Neuronal stem cell (in vitro differentiated cells): ENCODE measurements around the gene MICAL3.

Experiments used
- DNase-seq: peaks from one replicate; pipeline ENCODE4 v3.0.0-alpha.2; 2013; ENCODE audit warnings: low spot score
- H2AFZ ChIP-seq: one replicate; pipeline ENCODE4 v1.6.1; 2013; ENCODE audit warnings: mild to moderate bottlenecking, low read length, inconsistent platforms
- H2AK5ac ChIP-seq: 2 replicates; pipeline ENCODE4 v1.6.1; 2013; ENCODE audit warnings: low read depth, mild to moderate bottlenecking, inconsistent platforms, low read length, moderate library complexity, mixed read lengths
- H2BK120ac ChIP-seq: 2 replicates; pipeline ENCODE4 v1.6.1; 2013; ENCODE audit warnings: low read depth, mild to moderate bottlenecking, inconsistent platforms, low read length, moderate library complexity, mixed read lengths
- H2BK12ac ChIP-seq: one replicate; pipeline ENCODE4 v1.6.1; 2013; ENCODE audit warnings: low read length, inconsistent platforms
- H2BK15ac ChIP-seq: 2 replicates; pipeline ENCODE4 v1.6.1; 2013; ENCODE audit warnings: mild to moderate bottlenecking, low read length, inconsistent platforms, mixed read lengths
- H2BK5ac ChIP-seq: one replicate; pipeline ENCODE4 v1.6.1; 2013; ENCODE audit warnings: inconsistent platforms, mild to moderate bottlenecking, low read length, moderate library complexity
- H3K14ac ChIP-seq: one replicate; pipeline ENCODE4 v1.6.1; 2013; ENCODE audit warnings: low read length, inconsistent platforms
- H3K18ac ChIP-seq: 2 replicates; pipeline ENCODE4 v1.6.1; 2013; ENCODE audit warnings: low read length, inconsistent platforms
- H3K23ac ChIP-seq: 2 replicates; pipeline ENCODE4 v1.6.1; 2013; ENCODE audit warnings: low read depth, mild to moderate bottlenecking, mixed read lengths, low read length, inconsistent platforms; ENCODE audit not compliant: poor library complexity
- H3K27ac ChIP-seq: replicated peaks from 3 replicates; pipeline ENCODE4 v1.5.1; 2013; ENCODE audit warnings: low read length, inconsistent platforms
- H3K27me3 ChIP-seq, 3 experiments: 2 replicates each; pipeline ENCODE4 v1.6.1; 2013; ENCODE audit warnings: low read length in 3 of 3, mild to moderate bottlenecking in 2 of 3, inconsistent platforms in 1 of 3, low read depth in 1 of 3, mixed read lengths in 1 of 3, moderate library complexity in 1 of 3; ENCODE audit not compliant: control insufficient read depth in 3 of 3, insufficient read depth in 3 of 3
- H3K36me3 ChIP-seq, 2 donors: replicated peaks in 1 of 2; 2 replicates each; pipeline ENCODE4 v1.6.1; 2013; ENCODE audit warnings: low read length in 2 of 2; ENCODE audit not compliant: control insufficient read depth in 2 of 2, insufficient read depth in 2 of 2
- H3K4ac ChIP-seq: 2 replicates; pipeline ENCODE4 v1.6.1; 2013; ENCODE audit warnings: inconsistent platforms, mild to moderate bottlenecking, low read length, moderate library complexity
- H3K4me1 ChIP-seq, 2 donors: 1 replicate in 1 of 2; 2 replicates in 1 of 2; pipeline ENCODE4 v1.6.1; 2013; ENCODE audit warnings: low read length in 2 of 2, low read depth in 1 of 2; ENCODE audit not compliant: control insufficient read depth in 2 of 2, insufficient read depth in 1 of 2
- H3K4me2 ChIP-seq: one replicate; pipeline ENCODE4 v1.6.1; 2013; ENCODE audit warnings: mild to moderate bottlenecking, low read length, inconsistent platforms; ENCODE audit not compliant: insufficient read depth, poor library complexity, severe bottlenecking
- H3K4me3 ChIP-seq, 2 donors: 2 replicates each; pipeline ENCODE4 v1.5.1; 2013; ENCODE audit warnings: low read length in 2 of 2, mild to moderate bottlenecking in 2 of 2, inconsistent platforms in 1 of 2, moderate library complexity in 1 of 2
- H3K79me1 ChIP-seq: one replicate; pipeline ENCODE4 v1.6.1; 2013; ENCODE audit warnings: low read depth, mild to moderate bottlenecking, inconsistent platforms, low read length, moderate library complexity
- H3K9ac ChIP-seq: one replicate; pipeline ENCODE4 v1.6.1; 2013; ENCODE audit warnings: mild to moderate bottlenecking, low read depth, low read length, inconsistent platforms; ENCODE audit not compliant: poor library complexity
- H3K9me3 ChIP-seq, 2 donors: replicated peaks in 1 of 2; 2 replicates each; pipeline versions ENCODE3 to v1.6.1; 2013; ENCODE audit warnings: low read length in 2 of 2, mild to moderate bottlenecking in 2 of 2, inconsistent platforms in 1 of 2, low read depth in 1 of 2, mixed read lengths in 1 of 2, moderate library complexity in 1 of 2; ENCODE audit not compliant: control insufficient read depth in 2 of 2, insufficient read depth in 1 of 2
- H4K8ac ChIP-seq: one replicate; pipeline ENCODE4 v1.6.1; 2013; ENCODE audit warnings: low read depth, mild to moderate bottlenecking, inconsistent platforms, low read length, moderate library complexity
- H4K91ac ChIP-seq: one replicate; pipeline ENCODE4 v1.6.1; 2013; ENCODE audit warnings: low read length, low read depth, mild to moderate bottlenecking, inconsistent platforms; ENCODE audit not compliant: poor library complexity
- WGBS, 2 donors: extraction: QIAGEN DNeasy Blood & Tissue Kit; methylation state at CpG; one replicate each; pipeline ENCODE4 v1.1.7; 2013; ENCODE audit warnings: missing lambda C conversion rate in 2 of 2, mixed read lengths in 1 of 2; ENCODE audit not compliant: insufficient read length in 2 of 2, insufficient replicate concordance in 1 of 2; ENCODE audit errors: extremely low coverage in 2 of 2; 5-methylcytosine and 5-hydroxymethylcytosine counted together

MICAL3 gene

DNA sequence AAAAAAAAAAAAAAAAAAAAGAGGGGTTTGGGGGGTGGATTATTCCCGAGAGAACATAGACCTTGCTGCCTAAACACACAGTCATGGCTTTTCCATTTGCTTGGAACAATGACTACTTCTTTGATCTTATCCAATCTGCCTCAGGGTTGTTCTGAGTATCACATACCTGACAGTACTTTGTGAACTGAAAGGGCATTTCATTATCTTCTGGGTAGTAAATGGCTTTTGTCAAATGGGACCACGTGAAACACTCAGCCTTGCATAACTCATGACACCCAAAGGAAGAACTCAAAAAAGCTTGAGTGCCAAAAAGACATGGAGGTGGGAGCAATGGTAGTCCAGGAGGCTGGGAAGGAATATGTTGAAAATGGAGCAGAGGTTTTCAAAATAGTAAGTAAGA lies 126.9 kb downstream of the MICAL3 start:
- H2AFZ ChIP-seq = no peak overlapping the region
- H2BK5ac ChIP-seq = no peak overlapping the region
- no peak overlapping the region for H3K27ac ChIP-seq
- no peak overlapping the region for H2BK15ac ChIP-seq
- H3K27me3 ChIP-seq = no peaks in the 10 kb centered on the region
- no peaks in the 10 kb centered on the region for H3K4me1 ChIP-seq
- WGBS, 2 donors = no CpG with 5 or more reads among the region's 2 CpGs
- H3K36me3 ChIP-seq = peaks cover 20 to 56% of the 10 kb centered on the region in 2 donors
- H4K8ac ChIP-seq = no peak overlapping the region
- H3K9me3 ChIP-seq = no peaks in the 10 kb centered on the region
- no peak overlapping the region for H3K9ac ChIP-seq
- no peak overlapping the region for H3K4ac ChIP-seq
- no peak overlapping the region for H2BK12ac ChIP-seq
- H4K91ac ChIP-seq = no peak overlapping the region
- no peak for DNase-seq
- no peak overlapping the region for H3K4me2 ChIP-seq
- H3K23ac ChIP-seq = no peak overlapping the region
- H3K4me3 ChIP-seq = no peak overlapping the region
- no peak overlapping the region for H3K14ac ChIP-seq
- H2BK120ac ChIP-seq = no peak overlapping the region
- H3K18ac ChIP-seq = no peak overlapping the region
- H3K79me1 ChIP-seq = no peaks in the 10 kb centered on the region
- H2AK5ac ChIP-seq = no peak overlapping the region

DNA sequence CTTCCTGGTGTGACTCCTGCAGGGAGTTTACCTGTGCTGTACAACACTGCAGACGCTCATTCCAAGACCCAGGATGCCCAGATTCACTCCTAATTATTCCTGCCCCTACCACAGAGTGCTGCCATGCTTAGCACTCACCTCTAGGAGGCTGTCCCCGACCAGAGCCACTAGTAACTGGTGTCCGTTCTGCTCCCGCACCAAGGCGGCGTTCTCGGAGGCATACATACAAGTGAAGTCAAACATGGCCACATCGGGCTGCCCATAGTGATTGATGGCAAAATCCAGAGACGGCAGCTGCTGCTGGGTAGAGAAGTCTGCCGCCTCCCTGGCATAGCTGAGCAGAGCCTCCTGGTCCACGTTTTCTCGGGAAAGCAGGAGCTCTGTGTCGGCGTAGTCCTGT lies 127.8 kb downstream of the MICAL3 start:
- no peaks in the 10 kb centered on the region for H3K9me3 ChIP-seq
- H3K36me3 ChIP-seq = peaks cover 20 to 56% of the 10 kb centered on the region in 2 donors
- H3K79me1 ChIP-seq = no peaks in the 10 kb centered on the region
- no peak overlapping the region for H4K8ac ChIP-seq
- no peak overlapping the region for H3K4me2 ChIP-seq
- H3K14ac ChIP-seq = no peak overlapping the region
- H2BK12ac ChIP-seq = no peak overlapping the region
- H3K27me3 ChIP-seq = no peaks in the 10 kb centered on the region
- H4K91ac ChIP-seq = no peak overlapping the region
- no peak overlapping the region for H3K4me3 ChIP-seq
- no peak overlapping the region for H3K18ac ChIP-seq
- no peak overlapping the region for H2BK120ac ChIP-seq
- WGBS, 2 donors = no CpG with 5 or more reads among the region's 14 CpGs
- no peak overlapping the region for H3K27ac ChIP-seq
- H3K9ac ChIP-seq = no peak overlapping the region
- no peak overlapping the region for H2BK5ac ChIP-seq
- H3K4ac ChIP-seq = no peak overlapping the region
- H3K23ac ChIP-seq = no peak overlapping the region
- H3K4me1 ChIP-seq = no peaks in the 10 kb centered on the region
- H2BK15ac ChIP-seq = no peak overlapping the region
- no peak overlapping the region for H2AFZ ChIP-seq
- DNase-seq = no peak
- H2AK5ac ChIP-seq = no peak overlapping the region

DNA sequence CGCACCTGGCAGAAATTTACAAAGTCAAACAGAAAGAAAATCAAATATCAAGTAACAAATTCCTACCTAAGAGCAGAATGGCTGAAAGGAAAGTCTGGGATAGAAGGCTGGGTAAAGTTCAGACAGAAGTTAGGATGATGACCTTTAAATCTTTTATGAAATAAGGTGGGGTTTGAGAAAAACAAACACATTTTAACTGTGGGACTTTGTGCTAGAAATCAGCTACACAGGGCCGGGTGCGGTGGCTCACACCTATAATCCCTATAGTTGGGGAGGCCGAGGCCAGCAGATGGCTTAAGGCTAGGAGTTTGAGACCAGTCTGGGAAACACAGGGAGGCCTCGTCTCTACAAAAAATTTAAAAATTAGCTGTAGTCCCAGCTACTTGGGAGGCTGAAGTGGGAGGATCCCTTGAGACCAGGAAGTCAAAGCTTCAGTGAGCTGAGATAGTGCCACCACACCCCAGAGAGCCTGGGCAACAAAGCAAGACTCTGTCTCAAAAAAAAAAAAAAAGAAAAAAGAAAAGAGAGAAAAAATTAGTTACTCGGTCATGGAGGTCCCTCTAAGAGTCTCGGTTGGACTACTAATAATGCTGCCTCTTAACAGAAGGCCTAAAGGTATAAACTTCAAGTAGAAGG lies 130.3 kb downstream of the MICAL3 start:
- no CpG with 5 or more reads among the region's 7 CpGs for WGBS, 2 donors
- Histone ChIP-seq H3K27ac (no peak overlapping the region), H3K4me2 (no peak overlapping the region), H3K27me3 (no peaks in the 10 kb centered on the region), H2BK15ac (no peak overlapping the region), H3K36me3 (peaks cover 24 to 63% of the 10 kb centered on the region in 2 donors), H2AFZ (no peak overlapping the region), H3K4me1 (no peaks in the 10 kb centered on the region), H2BK5ac (no peak overlapping the region), H3K18ac (no peak overlapping the region), H3K9me3 (no peaks in the 10 kb centered on the region), H3K9ac (no peak overlapping the region), H3K4me3 (no peak overlapping the region), H4K8ac (no peak overlapping the region), H4K91ac (no peak overlapping the region), H2BK120ac (no peak overlapping the region), H3K23ac (no peak overlapping the region), H3K4ac (no peak overlapping the region), H3K14ac (no peak overlapping the region), H3K79me1 (no peaks in the 10 kb centered on the region), H2BK12ac (no peak overlapping the region), H2AK5ac (no peak overlapping the region)
- DNase-seq = no peak

DNA sequence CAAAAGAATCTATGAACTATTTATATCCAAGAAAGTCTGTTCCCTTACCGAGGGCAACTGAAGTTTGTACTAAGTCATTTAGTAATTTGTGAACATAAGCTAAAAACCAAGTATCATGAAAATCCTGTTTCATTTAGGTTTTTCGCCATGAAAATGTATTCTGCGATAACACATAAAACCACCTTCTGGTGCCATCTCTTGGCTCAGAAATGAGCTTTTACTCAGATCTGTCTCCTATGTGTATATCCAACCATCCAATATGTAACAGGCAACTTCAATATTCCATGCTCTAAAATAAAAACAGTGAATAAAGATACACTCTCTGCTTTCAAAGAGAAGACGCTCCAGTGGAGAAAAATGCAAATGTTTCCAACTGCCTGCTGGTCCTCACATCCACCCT lies 132.0 kb downstream of the MICAL3 start:
- Histone ChIP-seq H3K27ac (no peak overlapping the region), H3K9me3 (no peaks in the 10 kb centered on the region), H3K36me3 (peaks cover 29 to 70% of the 10 kb centered on the region in 2 donors), H3K27me3 (no peaks in the 10 kb centered on the region), H3K4me2 (no peak overlapping the region), H3K4me1 (no peaks in the 10 kb centered on the region), H3K4ac (no peak overlapping the region), H4K8ac (no peak overlapping the region), H4K91ac (no peak overlapping the region), H3K79me1 (no peaks in the 10 kb centered on the region), H2AK5ac (no peak overlapping the region), H3K23ac (no peak overlapping the region), H3K9ac (no peak overlapping the region), H2BK12ac (no peak overlapping the region), H3K14ac (no peak overlapping the region), H2BK120ac (no peak overlapping the region), H3K4me3 (no peak overlapping the region), H2BK5ac (no peak overlapping the region), H2BK15ac (no peak overlapping the region), H2AFZ (no peak overlapping the region), H3K18ac (no peak overlapping the region)
- no peak for DNase-seq
- no CpG with 5 or more reads among the region's 4 CpGs for WGBS, 2 donors
